HG02885 (cell line): ENCODE measurements around the gene C10orf90.

Experiments used
- ATAC-seq: cut with Tn5 transposase; IDR thresholded peaks from one replicate; pipeline ENCODE4 v1.9.1; 2021; ENCODE audit warnings: mild to moderate bottlenecking; ENCODE audit not compliant: unreplicated experiment, poor library complexity

Gene C10orf90

GRCh38 chr10:126670056-126670894, at the start of gene C10orf90:
TSS of gene C10orf90 (minus strand) at chr10:126670693. CDS start at chr10:126670480, 213 bp downstream.
- ATAC-seq, result no peak

- no peak for ATAC-seq
These were observed 45.9 kb upstream of the C10orf90 start for GRCh38 chr10:126716366-126716765.

GRCh38 chr10:126713594-126713993, 43.1 kb upstream of the C10orf90 start:
- no peak for ATAC-seq

- no peak for ATAC-seq
These were observed 42.2 kb upstream of the C10orf90 start for GRCh38 chr10:126712681-126713080.

- no peak for ATAC-seq
These were observed 35.6 kb upstream of the C10orf90 start for GRCh38 chr10:126705951-126706565.

- no peak for ATAC-seq
These were observed 34.6 kb upstream of the C10orf90 start for GRCh38 chr10:126705131-126705530.

- ATAC-seq, result no peak
These were observed 34.2 kb upstream of the C10orf90 start for GRCh38 chr10:126704649-126705048.

- no peak for ATAC-seq
These were observed 31.7 kb upstream of the C10orf90 start for GRCh38 chr10:126702181-126702580.

GRCh38 chr10:126701526-126701925, 31.0 kb upstream of the C10orf90 start:
- ATAC-seq, result no peak

GRCh38 chr10:126696684-126697083, 26.2 kb upstream of the C10orf90 start:
- ATAC-seq, result no peak

GRCh38 chr10:126691456-126691855, 21.0 kb upstream of the C10orf90 start:
- ATAC-seq, result no peak

GRCh38 chr10:126690534-126690933, 20.0 kb upstream of the C10orf90 start:
- ATAC-seq, result no peak

GRCh38 chr10:126689461-126689994, 19.0 kb upstream of the C10orf90 start:
- no peak for ATAC-seq

GRCh38 chr10:126687121-126687606, 16.7 kb upstream of the C10orf90 start:
- no peak for ATAC-seq

GRCh38 chr10:126686719-126687118, 16.2 kb upstream of the C10orf90 start:
- ATAC-seq, result no peak

GRCh38 chr10:126686268-126686667, 15.8 kb upstream of the C10orf90 start:
- no peak for ATAC-seq

- no peak for ATAC-seq
These were observed 15.3 kb upstream of the C10orf90 start for GRCh38 chr10:126685756-126686155.

GRCh38 chr10:126684171-126684745, 13.8 kb upstream of the C10orf90 start:
- ATAC-seq, result no peak

- ATAC-seq, result no peak
These were observed 13.0 kb upstream of the C10orf90 start for GRCh38 chr10:126683466-126683865.

GRCh38 chr10:126675656-126676438, 5.4 kb upstream of the C10orf90 start:
- ATAC-seq, result no peak
